Endodermal cell (in vitro differentiated cells): ENCODE measurements around the gene CYLC2. TPM values are rescaled to one million over a fixed set of nuclear protein-coding genes. Genes with fewer than 3 reads are reported as not detected.

Source experiments
- DNase-seq: peaks from one replicate; pipeline ENCODE4 v3.0.0-alpha.2; 2017
- H3K27ac ChIP-seq: 2 replicates; pipeline ENCODE4 v1.5.1; 2013; ENCODE audit warnings: mild to moderate bottlenecking, low read depth, low read length, moderate library complexity
- H3K27me3 ChIP-seq: 2 replicates; pipeline ENCODE4 v1.6.1; 2013; ENCODE audit warnings: mild to moderate bottlenecking, low read length, moderate library complexity; ENCODE audit not compliant: insufficient read depth, control insufficient read depth, poor library complexity, severe bottlenecking
- H3K36me3 ChIP-seq: 2 replicates; pipeline ENCODE4 v1.7.0; 2013; ENCODE audit warnings: mild to moderate bottlenecking, low read length, moderate library complexity; ENCODE audit not compliant: control insufficient read depth, insufficient read depth
- H3K4me1 ChIP-seq: one replicate; pipeline ENCODE4 v1.7.0; 2013; ENCODE audit warnings: low read length; ENCODE audit not compliant: control insufficient read depth, insufficient read depth
- H3K4me3 ChIP-seq: 2 replicates; pipeline ENCODE4 v1.5.1; 2013; ENCODE audit warnings: mild to moderate bottlenecking, low read length, moderate library complexity
- H3K9ac ChIP-seq: 2 replicates; pipeline ENCODE4 v1.6.1; 2013; ENCODE audit warnings: mild to moderate bottlenecking, low read length, moderate library complexity; ENCODE audit not compliant: poor library complexity, severe bottlenecking; ENCODE audit errors: extremely low read depth
- H3K9me3 ChIP-seq: 2 replicates; pipeline ENCODE4 v1.6.1; 2013; ENCODE audit warnings: mild to moderate bottlenecking, low read length, moderate library complexity; ENCODE audit not compliant: control insufficient read depth
- H3K27ac Mint-ChIP-seq: 2 replicates; pipeline ENCODE4 v1.8.0; 2020; ENCODE audit warnings: mixed read lengths
- H3K27me3 Mint-ChIP-seq: 2 replicates; pipeline ENCODE4 v1.8.0; 2021; ENCODE audit warnings: mild to moderate bottlenecking, mixed read lengths; ENCODE audit not compliant: insufficient read depth
- H3K36me3 Mint-ChIP-seq: 2 replicates; pipeline ENCODE4 v1.8.0; 2020; ENCODE audit warnings: low read depth, mixed read lengths
- H3K4me1 Mint-ChIP-seq: 2 replicates; pipeline ENCODE4 v1.8.0; 2020; ENCODE audit warnings: mixed read lengths
- H3K4me3 Mint-ChIP-seq: 2 replicates; pipeline ENCODE4 v1.8.0; 2020; ENCODE audit warnings: mild to moderate bottlenecking, moderate library complexity, mixed read lengths
- H3K9me3 Mint-ChIP-seq: 2 replicates; pipeline ENCODE4 v1.8.0; 2020; ENCODE audit warnings: mild to moderate bottlenecking, mixed read lengths
- CTCF ChIP-seq: fragments of 200-600 bp; sonication (generic); conservative IDR thresholded peaks from 2 replicates; pipeline ENCODE4 v1.5.0; 2021; ENCODE audit warnings: antibody characterized with exemption, mild to moderate bottlenecking
- WGBS, 2 experiments: methylation state at CpG; one replicate each; pipeline versions ENCODE4 v1.1.5 to v1.1.7; 2013; ENCODE audit warnings: missing lambda C conversion rate in 2 of 2, mixed read lengths in 1 of 2; ENCODE audit not compliant: insufficient coverage in 1 of 2, insufficient read length in 1 of 2; 5-methylcytosine and 5-hydroxymethylcytosine counted together
- total RNA-seq, 2 donors: library from RNA; stranded (reverse); fragmentation: NEBNext Ultra II Directional in 1 of 2; extraction: Animal tissue kit (Norgen Biotek cat#: 25700) in 1 of 2; gene quantifications; 2 replicates in 1 of 2; 3 replicates in 1 of 2; pipeline ENCODE4 v1.2.1, GENCODE V29; 2021

CYLC2 gene
- total RNA-seq, 2 donors from 2014 or later = not detected

- Histone ChIP-seq H3K4me1 (no peaks in the 10 kb centered on the region), H3K4me3 (no peak overlapping the region), H3K9ac (no peak overlapping the region), H3K27me3 (no peaks in the 10 kb centered on the region), H3K27ac (no peak overlapping the region), H3K36me3 (no peaks in the 10 kb centered on the region), H3K9me3 (peaks cover 37% of the 10 kb centered on the region)
- Mint-ChIP-seq H3K9me3 (no peaks in the 10 kb centered on the region), H3K27ac (no peak overlapping the region), H3K4me1 (no peaks in the 10 kb centered on the region), H3K4me3 (no peak overlapping the region), H3K27me3 (no peaks in the 10 kb centered on the region), H3K36me3 (no peaks in the 10 kb centered on the region)
- 86% methylated on average over 1 of the region's 1 CpG; no CpG with 5 or more reads in 1 of the 2 experiments for WGBS, 2 experiments
- no peak for DNase-seq
- no peak for TF ChIP-seq CTCF
Measured at GRCh38 chr9:103003689-103004088, 8.6 kb downstream of the CYLC2 start.

- Mint-ChIP-seq H3K9me3 (no peaks in the 10 kb centered on the region), H3K4me3 (no peak overlapping the region), H3K27ac (no peak overlapping the region), H3K27me3 (no peaks in the 10 kb centered on the region), H3K4me1 (no peaks in the 10 kb centered on the region), H3K36me3 (no peaks in the 10 kb centered on the region)
- WGBS, 2 experiments = no CpG with 5 or more reads among the region's 3 CpGs
- H3K36me3 ChIP-seq = no peaks in the 10 kb centered on the region
- no peak for DNase-seq
- peaks cover 1% of the 10 kb centered on the region for H3K9me3 ChIP-seq
- no peak overlapping the region for H3K9ac ChIP-seq
- no peak for TF ChIP-seq CTCF
- H3K27ac ChIP-seq = no peak overlapping the region
- H3K4me1 ChIP-seq = no peaks in the 10 kb centered on the region
- no peak overlapping the region for H3K4me3 ChIP-seq
- no peaks in the 10 kb centered on the region for H3K27me3 ChIP-seq
Measured at GRCh38 chr9:103014242-103014641, 19.1 kb downstream of the CYLC2 start.

DNA sequence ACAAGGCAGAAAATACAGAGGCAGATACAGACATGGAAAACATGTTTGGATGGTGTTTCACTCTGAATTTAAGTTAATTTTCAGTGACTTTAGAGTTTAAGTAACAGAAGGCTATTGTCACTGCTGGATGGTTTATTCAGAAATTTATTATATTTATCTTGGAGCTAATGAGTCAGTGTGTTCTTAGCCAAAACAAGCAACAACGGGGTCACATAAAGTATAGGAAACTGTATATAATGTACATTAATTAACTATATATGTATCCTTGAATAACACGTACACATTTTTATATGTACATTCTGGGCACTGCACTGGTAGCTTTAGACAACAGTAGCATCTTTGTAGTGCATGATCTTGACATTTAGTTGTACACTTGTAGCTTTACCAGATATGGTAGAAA lies 30.7 kb downstream of the CYLC2 start:
- Histone ChIP-seq H3K27ac (no peak overlapping the region), H3K4me1 (no peaks in the 10 kb centered on the region), H3K27me3 (no peaks in the 10 kb centered on the region), H3K4me3 (no peak overlapping the region), H3K36me3 (no peaks in the 10 kb centered on the region), H3K9ac (no peak overlapping the region), H3K9me3 (peaks cover 21% of the 10 kb centered on the region)
- no peak for TF ChIP-seq CTCF
- no peaks in the 10 kb centered on the region for H3K4me1 Mint-ChIP-seq
- peaks cover 2% of the 10 kb centered on the region for H3K36me3 Mint-ChIP-seq
- H3K27me3 Mint-ChIP-seq = no peaks in the 10 kb centered on the region
- no peak for DNase-seq
- no peak overlapping the region for H3K4me3 Mint-ChIP-seq
- peaks cover 13% of the 10 kb centered on the region for H3K9me3 Mint-ChIP-seq
- WGBS, 2 experiments = 77% methylated on average over 1 of the region's 2 CpGs; no CpG with 5 or more reads in 1 of the 2 experiments
- H3K27ac Mint-ChIP-seq = no peak overlapping the region
